Lung (tissue), 12 donors: Measurements from ENCODE around the gene PTTG1. TPM values are rescaled to one million over a fixed set of nuclear protein-coding genes. Genes with fewer than 3 reads are reported as not detected.
A peak's percentile ranks its signal among the peaks of the same experiment; 100 is the strongest.

ENCODE experiments used
- ATAC-seq: fragments of 200-7000 bp; cut with Tn5 transposase; one replicate; pipeline ENCODE4 v1.9.1; 2020; ENCODE audit warnings: moderate number of reproducible peaks; ENCODE audit not compliant: insufficient read depth, low FRiP score
- DNase-seq, 3 donors: peaks; one replicate each; pipeline ENCODE4 v3.0.0-alpha.2; 2013 to 2017
- H3K27ac ChIP-seq, 2 donors: one replicate each; pipeline ENCODE4 v1.5.1; 2013; ENCODE audit warnings: mild to moderate bottlenecking in 2 of 2, moderate library complexity in 2 of 2, control low read depth in 1 of 2, inconsistent platforms in 1 of 2, low read depth in 1 of 2, low read length in 1 of 2
- H3K27me3 ChIP-seq, 3 donors: one replicate each; pipeline ENCODE4 v1.5.1; 2013; ENCODE audit warnings: low read length in 2 of 3; ENCODE audit not compliant: control insufficient read depth in 3 of 3, insufficient read depth in 3 of 3
- H3K36me3 ChIP-seq, 4 donors: one replicate each; pipeline ENCODE4 v1.5.1; 2013; ENCODE audit warnings: low read length in 4 of 4, mild to moderate bottlenecking in 1 of 4, moderate library complexity in 1 of 4; ENCODE audit not compliant: control insufficient read depth in 4 of 4, insufficient read depth in 4 of 4
- H3K4me1 ChIP-seq, 5 donors: one replicate each; pipeline ENCODE4 v1.5.1; 2013; ENCODE audit warnings: low read length in 5 of 5, mild to moderate bottlenecking in 2 of 5, moderate library complexity in 1 of 5; ENCODE audit not compliant: control insufficient read depth in 5 of 5, insufficient read depth in 5 of 5
- H3K4me3 ChIP-seq: one replicate; pipeline ENCODE4 v1.5.1; 2013; ENCODE audit warnings: mild to moderate bottlenecking, control low read depth, moderate library complexity
- H3K9ac ChIP-seq, 2 donors: one replicate each; pipeline ENCODE4 v1.5.1; 2013; ENCODE audit warnings: low read length in 2 of 2, control low read depth in 1 of 2; ENCODE audit not compliant: insufficient read depth in 1 of 2
- H3K9me3 ChIP-seq, 4 donors: one replicate each; pipeline ENCODE4 v1.5.1; 2013; ENCODE audit warnings: low read length in 3 of 4, mild to moderate bottlenecking in 1 of 4, moderate library complexity in 1 of 4; ENCODE audit not compliant: control insufficient read depth in 4 of 4, insufficient read depth in 3 of 4
- CTCF ChIP-seq: IDR thresholded peaks from 2 replicates; pipeline ENCODE4 v1.5.1; 2012; ENCODE audit warnings: mild to moderate bottlenecking; ENCODE audit errors: control extremely low read depth, extremely low read depth
- WGBS, 2 donors: extraction: QIAGEN DNeasy Blood & Tissue Kit; methylation state at CpG; one replicate each; pipeline ENCODE4 v1.1.7; 2013; 5-methylcytosine and 5-hydroxymethylcytosine counted together
- polyA plus RNA-seq, 2 donors: library from polyadenylated mRNA; stranded (reverse); fragments of 200-250 nt; gene quantifications; one replicate each; pipeline ENCODE4 v1.2.1, GENCODE V29; 2013
- total RNA-seq, 2 donors: library from RNA; depleted of rRNA in 1 of 2; stranded (reverse); fragments of >200 nt in 1 of 2; gene quantifications; one replicate each; pipeline ENCODE4 v1.2.1, GENCODE V29; 2014 to 2021
- donor health status: control.
- donor health status: control.
- donor health status: Bipolar disorder and iron deficiency.
- donor health status: healthy.
- donor health status: DM: yes; HTN: yes; CAD: no.

PTTG1 gene
- total and polyA plus RNA-seq, 4 donors = 4.0 to 29.2 (median 15.4) TPM

- H3K4me1 ChIP-seq = peaks cover 8 to 39% (median 11%) of the 10 kb centered on the region in 5 donors
- H3K9ac ChIP-seq = peak within 1 kb of the TSS; percentile 90 to 99
- peak within 1 kb of the TSS; percentile 75 to 84 for H3K27ac ChIP-seq
- WGBS, 2 donors = 0 to 1% methylated on average over 48 of the region's 48 CpGs
- TF ChIP-seq CTCF = no peak
- H3K27me3 ChIP-seq = no peaks in the 10 kb centered on the region
- peak; percentile 97 to 98 (median 98) for DNase-seq
- H3K9me3 ChIP-seq = no peaks in the 10 kb centered on the region
- peak; percentile 80 for ATAC-seq
- H3K4me3 ChIP-seq = peak within 1 kb of the TSS; percentile 90
- peaks cover 0 to 5% (median 1%) of the 10 kb centered on the region in 4 donors for H3K36me3 ChIP-seq
Observed at GRCh38 chr5:160418561-160419457, 2.8 kb upstream of the PTTG1 start, which contains the start of gene SLU7. SLU7 (minus strand) TSS chr5:160419081; CDS start chr5:160415294, 3,787 bp downstream.

GRCh38 chr5:160419458-160420330 lies 2.0 kb upstream of the PTTG1 start:
- Histone ChIP-seq H3K9me3 (no peaks in the 10 kb centered on the region), H3K4me1 (peaks cover 8 to 45% (median 11%) of the 10 kb centered on the region in 5 donors), H3K4me3 (no peak overlapping the region), H3K27me3 (no peaks in the 10 kb centered on the region), H3K9ac (peak overlapping the region; percentile 90 to 98), H3K36me3 (peaks cover 0 to 5% (median 0%) of the 10 kb centered on the region in 4 donors), H3K27ac (peak overlapping the region; percentile 75 to 84)
- WGBS, 2 donors = 41 to 42% methylated on average over 11 of the region's 11 CpGs
- ATAC-seq (no peak), DNase-seq (peak in 1 of 3 donors; percentile 7)
- no peak for TF ChIP-seq CTCF

GRCh38 chr5:160420331-160420610 lies 1.4 kb upstream of the PTTG1 start:
- H3K4me3 ChIP-seq = no peak overlapping the region
- TF ChIP-seq CTCF = no peak
- H3K36me3 ChIP-seq = peaks cover 0 to 5% (median 0%) of the 10 kb centered on the region in 4 donors
- no peaks in the 10 kb centered on the region for H3K27me3 ChIP-seq
- ATAC-seq (no peak), DNase-seq (no peak)
- H3K9me3 ChIP-seq = no peaks in the 10 kb centered on the region
- no peak overlapping the region for H3K9ac ChIP-seq
- peaks cover 8 to 46% (median 11%) of the 10 kb centered on the region in 5 donors for H3K4me1 ChIP-seq
- H3K27ac ChIP-seq = no peak overlapping the region
